Measurements from ENCODE around the gene ST7.
"Not testable (repeated sequence)": the region's sequence is repeated elsewhere in the genome, so short reads cannot be mapped to it uniquely, and the experiment has no call there.

Gene ST7

GRCh38 chr7:116951366-116952292 is 1.7 kb upstream of the ST7 start:
- DNase-seq, result no peak

DNA sequence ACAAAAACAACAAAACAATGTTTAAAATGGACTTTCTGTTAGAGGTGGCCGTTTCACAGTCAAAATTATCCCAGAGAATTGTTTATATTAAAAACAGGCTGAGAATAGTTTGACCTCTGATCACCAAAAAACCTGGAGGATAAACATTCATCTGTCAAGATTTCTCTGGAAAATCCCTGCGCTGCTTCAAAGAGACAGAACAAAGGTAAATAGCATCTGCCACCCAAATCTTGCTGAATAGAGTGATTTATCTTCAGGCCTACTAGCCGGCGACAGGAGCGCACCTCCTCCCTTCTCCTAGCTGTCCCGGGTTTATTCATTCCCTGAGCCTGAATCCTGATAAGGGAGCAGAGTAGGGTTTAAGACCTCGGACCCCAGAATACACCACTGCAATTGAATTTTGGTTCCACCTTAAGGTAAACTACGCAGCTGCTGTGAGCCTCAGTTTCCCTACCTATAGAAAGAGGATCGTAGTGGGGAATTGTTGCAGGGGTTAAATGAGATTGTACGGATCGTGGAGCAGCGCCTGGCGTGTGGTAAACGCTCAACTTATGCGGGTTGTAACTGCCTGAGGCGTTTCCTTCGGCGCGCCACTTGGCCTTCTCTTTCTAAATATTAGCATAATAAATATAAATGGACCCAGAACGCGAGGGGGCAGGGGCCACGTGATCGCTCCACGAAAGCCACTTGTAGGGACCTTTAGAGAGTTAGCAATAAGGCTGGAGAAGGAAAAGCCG is 498 bp upstream of the ST7 start:
- no peak for DNase-seq

DNA sequence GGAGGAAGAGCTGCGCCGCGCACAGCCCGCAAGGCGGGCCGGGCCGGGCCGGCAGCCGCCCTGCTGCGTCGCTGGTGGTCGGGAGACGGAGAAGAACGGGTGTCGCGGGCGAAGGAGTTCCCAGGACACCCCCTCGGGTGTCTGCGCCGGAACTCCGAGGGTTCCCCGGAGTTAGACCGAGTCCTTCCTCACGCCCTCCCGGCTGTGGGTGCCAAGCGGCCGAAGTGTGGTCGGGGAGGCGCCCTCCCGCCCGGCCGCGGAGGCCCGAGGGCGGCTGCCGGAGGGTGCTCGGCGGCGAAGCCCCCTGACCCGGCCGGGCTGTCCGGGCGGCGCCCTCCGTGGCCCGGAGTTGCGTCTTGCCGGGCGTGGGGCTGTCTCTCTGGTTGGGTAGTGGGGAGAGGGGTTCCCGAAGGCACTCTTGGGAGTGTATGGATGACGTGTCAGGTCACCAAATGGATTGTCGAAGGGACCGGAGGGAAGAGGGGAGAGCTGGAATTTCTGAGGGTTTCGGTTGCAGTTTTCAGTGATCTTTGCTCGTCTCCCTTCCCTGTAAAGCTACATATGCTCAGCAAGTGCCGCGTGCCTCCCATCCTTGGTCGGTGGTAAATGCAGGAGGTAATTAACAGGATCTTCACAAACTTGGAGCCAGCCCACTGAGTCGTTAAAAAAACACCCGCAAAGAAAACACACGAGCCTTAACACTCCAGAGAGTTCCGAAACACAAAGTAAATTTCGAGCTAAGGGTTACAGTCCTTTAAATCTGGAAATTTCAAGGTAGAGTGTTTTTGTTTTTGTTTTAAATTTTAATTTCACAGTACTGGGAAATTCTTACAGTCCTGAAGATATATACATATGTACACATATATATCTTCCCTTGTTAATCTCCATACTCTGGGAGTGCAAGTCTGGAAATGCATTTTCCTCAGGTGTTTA is 871 bp downstream of the ST7 start:
- DNase-seq, result no peak

DNA sequence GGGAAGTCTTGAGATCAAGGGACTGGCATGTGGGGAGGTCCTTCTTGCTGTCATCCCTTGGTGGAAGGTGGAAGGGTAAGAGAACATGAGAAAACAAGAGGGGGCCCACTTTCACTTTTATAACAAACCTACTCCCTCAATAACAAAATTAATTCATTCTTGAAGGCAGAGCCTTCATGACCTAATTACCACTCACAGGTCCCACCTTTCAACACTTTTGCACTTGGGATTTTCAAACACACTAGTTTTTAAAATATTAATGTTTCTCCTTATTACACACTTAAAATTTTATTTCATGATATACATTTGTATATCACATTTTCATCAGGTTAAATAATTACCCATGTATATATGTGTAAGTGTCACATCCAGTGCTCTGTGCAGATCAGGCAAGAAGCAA is 2.0 kb downstream of the ST7 start:
- no peak for DNase-seq

DNA sequence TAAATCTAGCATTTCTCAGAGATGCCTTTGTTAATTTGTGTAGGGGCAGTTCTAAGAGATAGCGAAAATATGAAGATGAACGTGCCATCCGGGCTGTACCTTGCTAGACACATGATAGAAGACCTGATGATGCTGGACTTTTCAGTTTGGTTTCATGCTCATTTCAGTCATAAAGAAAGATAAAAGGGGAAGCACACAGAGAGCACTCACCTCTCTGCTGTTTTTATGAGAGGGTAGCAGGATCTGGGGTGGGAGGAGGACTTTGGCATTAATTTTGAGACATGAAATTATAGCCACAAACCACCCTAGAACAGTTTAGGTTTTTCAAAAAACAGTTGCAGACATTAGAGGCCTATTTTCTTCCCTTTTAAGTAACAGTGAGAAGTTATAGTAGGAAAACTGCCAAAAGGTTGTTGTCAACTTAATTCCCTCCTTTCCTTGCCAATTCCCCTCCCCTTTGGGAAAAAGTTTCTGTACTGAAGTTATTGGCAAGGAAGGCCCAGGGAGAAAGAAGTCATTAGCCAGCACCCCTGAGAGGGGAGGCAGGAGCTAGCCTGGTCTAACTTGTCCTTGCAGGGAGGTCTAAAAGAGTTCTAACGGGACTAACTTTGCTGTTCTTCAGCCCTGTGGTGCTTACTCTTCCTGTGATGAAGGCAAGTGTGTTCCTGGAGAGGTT is 2.6 kb downstream of the ST7 start:
- DNase-seq, result no peak

DNA sequence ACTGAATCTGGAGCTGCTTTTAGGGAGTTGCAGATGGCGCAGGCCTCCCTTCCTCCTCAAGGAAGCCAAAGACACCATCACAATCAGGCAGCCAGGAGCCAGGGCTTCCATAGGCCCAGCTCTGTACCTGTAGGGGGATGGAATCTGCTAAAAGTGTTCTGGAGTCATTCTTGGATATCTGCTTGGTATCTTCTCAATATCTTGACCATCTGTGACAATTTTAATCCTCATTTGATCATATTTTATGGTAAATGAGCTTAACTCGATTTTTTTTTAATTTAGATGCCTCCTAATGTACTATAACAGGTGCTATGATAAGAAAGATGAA is 3.1 kb downstream of the ST7 start:
- DNase-seq, result no peak

DNA sequence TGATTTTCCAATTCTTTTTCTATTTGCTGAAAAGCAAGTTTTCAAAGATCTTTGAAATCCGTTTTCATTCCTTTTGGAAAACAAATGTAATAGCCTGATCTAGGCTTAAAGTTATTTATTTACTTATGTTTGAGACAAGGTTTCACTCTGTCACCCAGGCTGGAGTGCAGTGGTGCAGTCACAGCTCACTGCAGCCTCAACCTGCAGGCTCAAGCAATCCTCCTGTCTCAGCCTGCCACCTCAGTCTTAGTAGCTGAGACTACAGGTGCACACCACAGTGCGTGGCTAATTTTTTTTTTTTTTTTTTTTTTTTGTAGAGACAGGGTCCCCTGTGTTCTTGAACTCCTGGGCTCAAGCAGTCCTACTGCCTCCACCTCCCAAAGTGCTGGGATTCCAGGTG is 4.6 kb downstream of the ST7 start:
- no peak for DNase-seq

- DNase-seq, result not testable (repeated sequence)
Measured at GRCh38 chr7:116961966-116962673, 8.8 kb downstream of the ST7 start.

- DNase-seq, result no peak
Measured at GRCh38 chr7:116963234-116963633, 9.9 kb downstream of the ST7 start.

DNA sequence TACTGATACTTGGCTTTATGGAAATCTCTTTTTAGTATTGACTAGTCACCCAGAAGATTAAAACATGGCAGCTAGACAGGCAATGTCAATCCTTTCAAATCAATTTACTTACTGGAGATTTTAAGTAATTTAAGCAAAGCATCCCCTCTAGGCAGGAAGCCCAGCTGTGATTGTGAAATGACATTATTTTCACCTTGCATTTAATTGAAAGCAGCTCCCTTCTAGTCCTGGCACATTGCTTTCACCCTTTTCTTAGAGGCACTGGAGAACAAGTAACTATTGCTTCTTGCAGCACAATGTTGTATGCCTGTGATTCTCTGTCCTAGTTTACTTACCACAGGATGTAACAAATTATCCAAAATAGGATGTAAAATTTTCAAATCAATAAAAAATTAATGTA is 13.3 kb downstream of the ST7 start:
- no peak for DNase-seq

- DNase-seq, result no peak
Measured at GRCh38 chr7:116967254-116967922, 14.1 kb downstream of the ST7 start.

GRCh38 chr7:116967983-116968382 is 14.7 kb downstream of the ST7 start:
- no peak for DNase-seq

GRCh38 chr7:116968631-116969030 is 15.3 kb downstream of the ST7 start:
- DNase-seq, result no peak

DNA sequence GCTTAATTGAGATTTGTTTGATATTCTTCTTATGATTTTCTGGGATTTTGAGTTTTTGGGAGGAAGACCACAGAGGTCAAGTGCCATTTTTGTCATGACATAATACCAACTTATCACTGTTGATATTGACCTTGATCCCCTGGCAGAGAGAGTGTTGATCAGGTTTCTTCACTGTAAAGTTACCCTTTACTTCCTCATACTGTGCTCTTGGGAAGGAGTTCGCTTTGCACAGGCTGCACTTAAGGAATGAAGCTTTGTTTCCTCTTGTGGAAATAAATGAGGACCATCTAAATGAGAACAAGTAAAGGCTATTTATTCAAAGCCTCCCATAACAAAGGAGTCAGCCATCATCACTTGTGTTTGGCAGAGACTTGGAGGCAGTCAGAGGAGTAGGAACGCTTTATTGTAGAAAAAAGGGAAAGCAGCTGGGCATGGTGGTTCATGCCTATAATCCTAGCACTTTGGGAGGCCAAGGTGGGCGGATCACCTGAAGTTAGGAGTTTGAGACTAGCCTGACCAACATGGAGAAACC is 16.1 kb downstream of the ST7 start:
- no peak for DNase-seq

DNA sequence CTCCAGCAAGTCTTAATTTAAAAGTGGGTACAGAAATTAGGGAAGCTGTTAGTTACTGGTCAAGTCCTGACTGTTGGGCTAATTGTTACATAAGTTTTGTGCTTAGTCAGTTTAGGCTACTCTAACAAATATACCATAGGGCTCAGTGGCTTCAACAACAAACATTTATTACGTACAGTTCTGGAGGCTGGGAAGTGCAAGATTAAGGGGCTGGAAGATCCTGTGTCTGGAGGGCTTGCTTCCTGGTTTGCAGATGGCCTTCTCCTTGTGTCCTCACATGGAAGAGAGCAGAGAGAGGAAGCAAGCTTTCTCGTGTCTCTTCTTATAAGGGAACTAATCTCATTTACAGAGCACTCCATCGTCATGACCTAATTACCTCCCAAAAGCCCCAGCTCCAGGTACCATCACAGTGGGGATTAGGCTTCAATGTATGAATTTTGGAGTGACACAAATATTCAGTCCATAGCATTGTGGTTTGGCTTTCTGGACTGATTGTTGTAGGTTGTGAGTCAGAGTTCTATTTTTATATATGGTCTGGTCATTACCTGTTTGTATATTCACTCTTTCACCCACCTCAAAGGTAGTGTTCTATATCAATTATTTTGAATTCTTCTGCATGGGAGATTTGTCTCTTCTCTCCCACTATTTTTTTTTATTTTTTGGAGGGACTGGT is 17.1 kb downstream of the ST7 start:
- no peak for DNase-seq

DNA sequence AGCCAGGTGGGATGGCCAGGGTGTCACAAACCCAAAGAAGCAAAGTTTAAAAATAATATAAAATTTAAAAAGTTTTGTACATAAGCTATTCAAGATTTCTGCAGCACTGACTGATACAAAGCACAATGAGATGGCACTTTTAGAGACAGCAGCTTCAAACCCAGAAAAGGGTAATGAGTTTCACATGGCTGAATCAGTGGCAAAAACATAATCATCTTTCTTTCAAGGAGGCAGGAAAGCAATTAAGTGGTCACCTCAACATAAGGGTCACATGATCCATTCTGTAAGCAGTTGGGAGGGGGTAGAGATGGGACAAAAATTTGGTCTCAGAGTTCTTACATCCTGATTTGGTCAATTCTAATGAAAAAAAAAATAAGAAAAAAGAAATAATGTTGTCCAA is 17.9 kb downstream of the ST7 start:
- not testable (repeated sequence) for DNase-seq

DNA sequence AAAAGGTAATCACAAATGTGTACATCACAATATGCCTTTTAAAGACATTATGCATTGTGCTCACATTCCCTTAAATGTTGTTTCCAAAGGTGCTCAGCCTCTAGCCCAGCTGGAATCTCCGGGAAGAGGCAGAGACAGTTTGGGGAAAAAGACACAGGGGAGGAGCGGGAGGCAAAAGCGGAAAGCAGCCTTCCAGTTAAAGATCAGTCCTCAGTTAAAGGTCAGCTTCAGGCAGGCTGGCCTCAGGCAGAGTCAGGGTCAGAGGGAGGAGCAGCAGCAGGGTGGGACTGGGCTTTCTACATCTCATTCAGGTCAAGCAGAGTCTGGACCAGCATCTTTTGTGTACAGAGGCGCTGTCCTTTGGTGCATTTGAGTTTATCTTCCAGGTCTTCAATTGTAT is 18.6 kb downstream of the ST7 start:
- DNase-seq, result no peak

DNA sequence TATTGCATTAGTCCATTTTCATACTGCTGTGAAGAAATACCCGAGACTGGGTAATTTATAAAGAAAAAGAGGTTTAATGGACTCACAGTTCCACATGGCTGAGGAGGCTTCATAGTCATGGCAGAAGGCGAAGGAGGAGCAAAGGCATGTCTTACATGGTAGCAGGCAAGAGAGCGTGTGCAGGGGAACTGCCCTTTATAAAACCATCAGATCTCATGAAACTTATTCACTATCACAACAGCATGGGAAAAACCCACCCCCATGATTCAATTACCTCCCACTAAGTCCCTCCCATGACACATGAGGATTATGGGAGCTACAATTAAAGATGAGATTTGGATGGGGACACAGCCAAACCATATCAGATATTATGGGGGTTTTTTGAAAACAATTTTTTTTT is 21.7 kb downstream of the ST7 start:
- not testable (repeated sequence) for DNase-seq

- no peak for DNase-seq
Measured at GRCh38 chr7:116977172-116977571, 23.9 kb downstream of the ST7 start.

GRCh38 chr7:116978006-116978405 is 24.7 kb downstream of the ST7 start:
- no peak for DNase-seq

Measured in activated gamma-delta T cell (primary cell).